Uterus (tissue), 4 donors: ENCODE measurements around the gene RPL38. TPM values are rescaled to one million over a fixed set of nuclear protein-coding genes. Genes with fewer than 3 reads are reported as not detected.

ENCODE experiments used
- DNase-seq, 2 donors: peaks; one replicate each; pipeline ENCODE4 v3.0.0-alpha.2; 2019 to 2020
- H3K27ac ChIP-seq, 2 donors: fragments of 200-600 bp; sonication (generic); 1 replicate in 1 of 2; 2 replicates in 1 of 2; pipeline ENCODE4 v1.5.1; 2016 to 2018
- H3K27me3 ChIP-seq, 2 donors: fragments of 200-600 bp; sonication (generic); one replicate each; pipeline ENCODE4 v1.5.1; 2018 to 2019; ENCODE audit warnings: control low read depth in 1 of 2
- H3K36me3 ChIP-seq, 2 donors: fragments of 200-600 bp; sonication (generic); one replicate each; pipeline ENCODE4 v1.5.1; 2019; ENCODE audit warnings: control low read depth in 1 of 2
- H3K4me1 ChIP-seq, 2 donors: fragments of 200-600 bp; sonication (generic); one replicate each; pipeline ENCODE4 v1.5.1; 2018 to 2019; ENCODE audit warnings: control low read depth in 1 of 2
- H3K4me3 ChIP-seq, 2 donors: fragments of 200-600 bp; sonication (generic); 1 replicate in 1 of 2; 2 replicates in 1 of 2; pipeline ENCODE4 v1.5.1; 2018 to 2019; ENCODE audit warnings: mild to moderate bottlenecking in 1 of 2
- H3K9me3 ChIP-seq, 2 donors: fragments of 200-600 bp; sonication (generic); one replicate each; pipeline ENCODE4 v1.5.1; 2019; ENCODE audit warnings: control low read depth in 1 of 2
- POLR2A ChIP-seq, 2 donors: fragments of 450-650 bp; IDR thresholded peaks; one replicate each; pipeline ENCODE4 v1.6.1; 2016; ENCODE audit warnings: antibody characterized with exemption in 2 of 2, mild to moderate bottlenecking in 1 of 2, moderate library complexity in 1 of 2
- intact Hi-C: fragments of 100-400 bp; cut with DNase I; formaldehyde crosslinking; loops from one replicate; pipeline ENCODE4 v1.15.1; 2023; ENCODE audit warnings: low total_unique reads
- total RNA-seq, 4 donors: library from RNA; depleted of rRNA in 3 of 4; stranded (reverse); fragments of >200 nt in 3 of 4; gene quantifications; one replicate each; pipeline versions ENCODE4 v1.1.0 to v1.2.4, GENCODE V29; 2014 to 2023
- TF ChIP-seq, protein P1 (sequence below), 4 experiments: fragments of 200-600 bp in 2 of 4; fragments of 450-650 bp in 2 of 4; sonication (generic) in 2 of 4; IDR thresholded peaks; one replicate each; pipeline ENCODE4 v1.5.1; 2016 to 2019; ENCODE audit warnings: antibody characterized with exemption in 4 of 4, mild to moderate bottlenecking in 2 of 4, moderate library complexity in 1 of 4
- donor health status: DM: yes; HTN: yes; CAD: no.

Gene RPL38
- total RNA-seq, 4 donors from 2014 or later = 87.9 to 1,969 (median 610) TPM

- Histone ChIP-seq H3K4me1 (no peaks in the 10 kb centered on the region), H3K9me3 (no peaks in the 10 kb centered on the region), H3K4me3 (no peak overlapping the region), H3K27me3 (no peaks in the 10 kb centered on the region), H3K36me3 (no peaks in the 10 kb centered on the region), H3K27ac (no peak overlapping the region)
- DNase-seq = no peak
- intact Hi-C loops = no loop called here
- TF ChIP-seq, protein P1, sequence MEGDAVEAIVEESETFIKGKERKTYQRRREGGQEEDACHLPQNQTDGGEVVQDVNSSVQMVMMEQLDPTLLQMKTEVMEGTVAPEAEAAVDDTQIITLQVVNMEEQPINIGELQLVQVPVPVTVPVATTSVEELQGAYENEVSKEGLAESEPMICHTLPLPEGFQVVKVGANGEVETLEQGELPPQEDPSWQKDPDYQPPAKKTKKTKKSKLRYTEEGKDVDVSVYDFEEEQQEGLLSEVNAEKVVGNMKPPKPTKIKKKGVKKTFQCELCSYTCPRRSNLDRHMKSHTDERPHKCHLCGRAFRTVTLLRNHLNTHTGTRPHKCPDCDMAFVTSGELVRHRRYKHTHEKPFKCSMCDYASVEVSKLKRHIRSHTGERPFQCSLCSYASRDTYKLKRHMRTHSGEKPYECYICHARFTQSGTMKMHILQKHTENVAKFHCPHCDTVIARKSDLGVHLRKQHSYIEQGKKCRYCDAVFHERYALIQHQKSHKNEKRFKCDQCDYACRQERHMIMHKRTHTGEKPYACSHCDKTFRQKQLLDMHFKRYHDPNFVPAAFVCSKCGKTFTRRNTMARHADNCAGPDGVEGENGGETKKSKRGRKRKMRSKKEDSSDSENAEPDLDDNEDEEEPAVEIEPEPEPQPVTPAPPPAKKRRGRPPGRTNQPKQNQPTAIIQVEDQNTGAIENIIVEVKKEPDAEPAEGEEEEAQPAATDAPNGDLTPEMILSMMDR (IDR thresholded peaks at IDR 0.05) = no peak
- no peak for TF ChIP-seq POLR2A (IDR thresholded peaks at IDR 0.05)
Observed at GRCh38 chr17:74220219-74220618, 16.7 kb downstream of the RPL38 start.

- TF ChIP-seq, protein P1 (IDR thresholded peaks at IDR 0.05) = no peak
- no peak for TF ChIP-seq POLR2A (IDR thresholded peaks at IDR 0.05)
- Histone ChIP-seq H3K27me3 (no peaks in the 10 kb centered on the region), H3K36me3 (no peaks in the 10 kb centered on the region), H3K27ac (no peak overlapping the region), H3K9me3 (no peaks in the 10 kb centered on the region), H3K4me1 (no peaks in the 10 kb centered on the region), H3K4me3 (no peak overlapping the region)
- intact Hi-C loops = no loop called here
- no peak for DNase-seq
Observed at GRCh38 chr17:74220946-74221818, 17.7 kb downstream of the RPL38 start.

GRCh38 chr17:74222399-74222798 is 18.9 kb downstream of the RPL38 start:
- H3K27me3 ChIP-seq = no peaks in the 10 kb centered on the region
- H3K4me1 ChIP-seq = no peaks in the 10 kb centered on the region
- intact Hi-C loops = no loop called here
- no peak overlapping the region for H3K27ac ChIP-seq
- H3K9me3 ChIP-seq = no peaks in the 10 kb centered on the region
- no peak for DNase-seq
- TF ChIP-seq POLR2A (IDR thresholded peaks at IDR 0.05) = no peak
- TF ChIP-seq, protein P1 (IDR thresholded peaks at IDR 0.05) = no peak
- H3K4me3 ChIP-seq = no peak overlapping the region
- no peaks in the 10 kb centered on the region for H3K36me3 ChIP-seq

- no peaks in the 10 kb centered on the region for H3K27me3 ChIP-seq
- intact Hi-C loops = no loop called here
- H3K27ac ChIP-seq = no peak overlapping the region
- no peak for TF ChIP-seq POLR2A (IDR thresholded peaks at IDR 0.05)
- TF ChIP-seq, protein P1 (IDR thresholded peaks at IDR 0.05) = no peak
- no peak for DNase-seq
- no peaks in the 10 kb centered on the region for H3K9me3 ChIP-seq
- no peaks in the 10 kb centered on the region for H3K4me1 ChIP-seq
- H3K36me3 ChIP-seq = no peaks in the 10 kb centered on the region
- no peak overlapping the region for H3K4me3 ChIP-seq
Observed at GRCh38 chr17:74223901-74224300, 20.4 kb downstream of the RPL38 start.

GRCh38 chr17:74224959-74225725 is 21.7 kb downstream of the RPL38 start:
- no peaks in the 10 kb centered on the region for H3K36me3 ChIP-seq
- DNase-seq = no peak
- H3K4me3 ChIP-seq = no peak overlapping the region
- no peak for TF ChIP-seq POLR2A (IDR thresholded peaks at IDR 0.05)
- TF ChIP-seq, protein P1 (IDR thresholded peaks at IDR 0.05) = no peak
- no peaks in the 10 kb centered on the region for H3K27me3 ChIP-seq
- H3K27ac ChIP-seq = no peak overlapping the region
- H3K9me3 ChIP-seq = no peaks in the 10 kb centered on the region
- no peaks in the 10 kb centered on the region for H3K4me1 ChIP-seq
- intact Hi-C loops = no loop called here
